ENCODE measurements around the gene SMIM1.

Gene SMIM1

GRCh38 chr1:3821447-3821846, 48.9 kb downstream of the SMIM1 start:
- TF ChIP-seq CTCF (IDR thresholded peaks at IDR 0.05; ENCODE audit: insufficient read depth, low read length, poor library complexity, severe bottlenecking) = no peak
- no peak for DNase-seq (ENCODE audit: extremely low read depth, insufficient read length)
- H3K27me3 ChIP-seq (replicated peaks; ENCODE audit: control insufficient read depth, insufficient read depth, low read length) = no peaks in the 10 kb centered on the region
- H3K4me3 ChIP-seq (replicated peaks; ENCODE audit: low read depth, low read length) = no peak overlapping the region
- H3K36me3 ChIP-seq (ENCODE audit: control insufficient read depth, insufficient read depth, low read length) = peaks cover 20% of the 10 kb centered on the region

- no peak for TF ChIP-seq CTCF (IDR thresholded peaks at IDR 0.05; ENCODE audit: insufficient read depth, low read length, poor library complexity, severe bottlenecking)
- DNase-seq (ENCODE audit: extremely low read depth, insufficient read length) = no peak
- peaks cover 20% of the 10 kb centered on the region for H3K36me3 ChIP-seq (ENCODE audit: control insufficient read depth, insufficient read depth, low read length)
Measured at GRCh38 chr1:3821908-3822307, 49.4 kb downstream of the SMIM1 start.

GRCh38 chr1:3822421-3822820, 49.9 kb downstream of the SMIM1 start:
- Histone ChIP-seq H3K4me3 (replicated peaks; ENCODE audit: low read depth, low read length) (no peak overlapping the region), H3K27me3 (replicated peaks; ENCODE audit: control insufficient read depth, insufficient read depth, low read length) (no peaks in the 10 kb centered on the region), H3K36me3 (ENCODE audit: control insufficient read depth, insufficient read depth, low read length) (peaks cover 20% of the 10 kb centered on the region)
- TF ChIP-seq CTCF (IDR thresholded peaks at IDR 0.05; ENCODE audit: insufficient read depth, low read length, poor library complexity, severe bottlenecking) = no peak
- no peak for DNase-seq (ENCODE audit: extremely low read depth, insufficient read length)

More at GRCh38 chr1:3821908-3822307, 49.4 kb downstream of the SMIM1 start:
- H3K27me3 ChIP-seq (replicated peaks; ENCODE audit: control insufficient read depth, insufficient read depth, low read length) = no peaks in the 10 kb centered on the region
- H3K4me3 ChIP-seq (replicated peaks; ENCODE audit: low read depth, low read length) = no peak overlapping the region

- TF ChIP-seq CTCF (IDR thresholded peaks at IDR 0.05; ENCODE audit: insufficient read depth, low read length, poor library complexity, severe bottlenecking) = no peak
- DNase-seq (ENCODE audit: extremely low read depth, insufficient read length) = no peak
- Histone ChIP-seq H3K4me3 (replicated peaks; ENCODE audit: low read depth, low read length) (no peak overlapping the region), H3K27me3 (replicated peaks; ENCODE audit: control insufficient read depth, insufficient read depth, low read length) (no peaks in the 10 kb centered on the region), H3K36me3 (ENCODE audit: control insufficient read depth, insufficient read depth, low read length) (peaks cover 28% of the 10 kb centered on the region)
Measured at GRCh38 chr1:3824650-3825049, 52.1 kb downstream of the SMIM1 start.

GRCh38 chr1:3825356-3825755, 52.8 kb downstream of the SMIM1 start:
- no peak for DNase-seq (ENCODE audit: extremely low read depth, insufficient read length)
- Histone ChIP-seq H3K4me3 (replicated peaks; ENCODE audit: low read depth, low read length) (no peak overlapping the region), H3K27me3 (replicated peaks; ENCODE audit: control insufficient read depth, insufficient read depth, low read length) (no peaks in the 10 kb centered on the region), H3K36me3 (ENCODE audit: control insufficient read depth, insufficient read depth, low read length) (peaks cover 29% of the 10 kb centered on the region)
- TF ChIP-seq CTCF (IDR thresholded peaks at IDR 0.05; ENCODE audit: insufficient read depth, low read length, poor library complexity, severe bottlenecking) = no peak

All from GM06990 (cell line).